ENCODE results near the gene FOXN1.

GRCh38 chr17:28457890-28458289 is 48.3 kb upstream of the FOXN1 start:
- TF ChIP-seq SUZ12 (IDR thresholded peaks at IDR 0.05; ENCODE audit: extremely low read depth, insufficient read depth, insufficient read length) (no peak), YY1 (IDR thresholded peaks at IDR 0.05; ENCODE audit: insufficient read depth, insufficient read length) (no peak), ZNF274 (IDR thresholded peaks at IDR 0.05; ENCODE audit: low read depth, low read length) (no peak)

Measured in NT2/D1 (cell line).